NT2/D1 (cell line): ENCODE measurements around the gene PRRT2.
A peak's percentile ranks its signal among the peaks of the same experiment; 100 is the strongest.

ENCODE experiments used
- DNase-seq: peaks from one replicate; pipeline ENCODE4 v3.0.0-alpha.2; 2011; ENCODE audit warnings: low read depth, low spot score
- H3K27me3 ChIP-seq: 2 replicates; pipeline ENCODE4 v1.6.0; 2011; ENCODE audit warnings: mild to moderate bottlenecking; ENCODE audit not compliant: insufficient read length, insufficient read depth
- H3K36me3 ChIP-seq: 2 replicates; pipeline ENCODE4 v1.6.1; 2011; ENCODE audit warnings: mild to moderate bottlenecking, low read length, mixed read lengths; ENCODE audit not compliant: insufficient read depth, insufficient read length
- H3K4me1 ChIP-seq: 2 replicates; pipeline ENCODE4 v1.5.1; 2011; ENCODE audit not compliant: insufficient read depth, insufficient read length
- H3K4me3 ChIP-seq: 2 replicates; pipeline ENCODE4 v1.5.1; 2011; ENCODE audit warnings: low read depth; ENCODE audit not compliant: insufficient read length
- H3K9ac ChIP-seq: 2 replicates; pipeline ENCODE4 v1.6.0; 2011; ENCODE audit warnings: low read depth; ENCODE audit not compliant: insufficient read length
- H3K9me3 ChIP-seq: 2 replicates; pipeline ENCODE4 v1.5.1; 2011; ENCODE audit warnings: mild to moderate bottlenecking, low read length; ENCODE audit not compliant: insufficient read depth
- SUZ12 ChIP-seq: IDR thresholded peaks from 2 replicates; pipeline ENCODE4 v1.6.1; 2011; ENCODE audit not compliant: insufficient read length, insufficient read depth; ENCODE audit errors: extremely low read depth
- YY1 ChIP-seq: IDR thresholded peaks from 2 replicates; pipeline ENCODE4 v1.6.1; 2011; ENCODE audit not compliant: insufficient read length, insufficient read depth
- ZNF274 ChIP-seq: IDR thresholded peaks from 2 replicates; pipeline ENCODE4 v1.6.1; 2011; ENCODE audit warnings: mild to moderate bottlenecking, low read depth, low read length

PRRT2 gene

GRCh38 chr16:29805232-29806098 lies 6.5 kb upstream of the PRRT2 start:
- Histone ChIP-seq H3K4me3 (peak overlapping the region; percentile 73), H3K36me3 (peaks cover 77% of the 10 kb centered on the region), H3K4me1 (peaks cover 26% of the 10 kb centered on the region), H3K9ac (peak overlapping the region; percentile 94), H3K27me3 (no peaks in the 10 kb centered on the region), H3K9me3 (no peaks in the 10 kb centered on the region)
- peak; percentile 96 for DNase-seq
- no peak for TF ChIP-seq ZNF274
- TF ChIP-seq YY1 = peak; percentile 75

GRCh38 chr16:29806099-29806579 lies 5.9 kb upstream of the PRRT2 start, which contains the start of gene MAZ:
Gene MAZ (plus strand): TSS chr16:29806529. CDS start chr16:29806702, 173 bp downstream.
- Histone ChIP-seq H3K4me1 (peaks cover 26% of the 10 kb centered on the region), H3K36me3 (peaks cover 73% of the 10 kb centered on the region), H3K9me3 (no peaks in the 10 kb centered on the region), H3K4me3 (peak within 1 kb of the TSS; percentile 100), H3K27me3 (no peaks in the 10 kb centered on the region), H3K9ac (peak within 1 kb of the TSS; percentile 100)
- no peak for DNase-seq
- no peak for TF ChIP-seq SUZ12
- TF ChIP-seq YY1 = no peak
- TF ChIP-seq ZNF274 = no peak

- Histone ChIP-seq H3K9ac (peak overlapping the region; percentile 100), H3K4me3 (peak overlapping the region; percentile 100), H3K4me1 (peaks cover 26% of the 10 kb centered on the region), H3K36me3 (peaks cover 67% of the 10 kb centered on the region), H3K27me3 (no peaks in the 10 kb centered on the region), H3K9me3 (no peaks in the 10 kb centered on the region)
- no peak for TF ChIP-seq ZNF274
- TF ChIP-seq YY1 = no peak
- TF ChIP-seq SUZ12 = no peak
- peak; percentile 60 for DNase-seq
Observed at GRCh38 chr16:29806641-29807425, 5.2 kb upstream of the PRRT2 start.

GRCh38 chr16:29807426-29808218 lies 4.4 kb upstream of the PRRT2 start:
- H3K4me1 ChIP-seq = peaks cover 26% of the 10 kb centered on the region
- H3K9ac ChIP-seq = peak overlapping the region; percentile 100
- TF ChIP-seq ZNF274 (no peak), SUZ12 (no peak), YY1 (no peak)
- DNase-seq = no peak
- H3K27me3 ChIP-seq = no peaks in the 10 kb centered on the region
- H3K4me3 ChIP-seq = peak overlapping the region; percentile 100
- H3K36me3 ChIP-seq = peaks cover 59% of the 10 kb centered on the region
- no peaks in the 10 kb centered on the region for H3K9me3 ChIP-seq

- Histone ChIP-seq H3K9me3 (no peaks in the 10 kb centered on the region), H3K4me3 (peak overlapping the region; percentile 100), H3K4me1 (peaks cover 23% of the 10 kb centered on the region), H3K27me3 (no peaks in the 10 kb centered on the region), H3K9ac (peak overlapping the region; percentile 100), H3K36me3 (peaks cover 52% of the 10 kb centered on the region)
- DNase-seq = no peak
- TF ChIP-seq SUZ12 = no peak
- no peak for TF ChIP-seq YY1
- no peak for TF ChIP-seq ZNF274
Observed at GRCh38 chr16:29808219-29808900, 3.6 kb upstream of the PRRT2 start.

- TF ChIP-seq ZNF274 (no peak), SUZ12 (no peak), YY1 (no peak)
- Histone ChIP-seq H3K27me3 (no peaks in the 10 kb centered on the region), H3K4me3 (peak overlapping the region; percentile 100), H3K36me3 (peaks cover 44% of the 10 kb centered on the region), H3K4me1 (peaks cover 25% of the 10 kb centered on the region), H3K9ac (peak overlapping the region; percentile 100), H3K9me3 (no peaks in the 10 kb centered on the region)
- DNase-seq = no peak
Observed at GRCh38 chr16:29809031-29809747, 2.8 kb upstream of the PRRT2 start.
